ENCODE measurements around the gene TTC38.

Gene TTC38

GRCh38 chr22:46224044-46224897 is 43.5 kb upstream of the TTC38 start:
- H3K9me3 ChIP-seq (ENCODE audit: insufficient read depth, low read depth, low read length): no peaks in the 10 kb centered on the region
- no peak for TF ChIP-seq EZH2phosphoT487 (IDR thresholded peaks at IDR 0.05; ENCODE audit: borderline replicate concordance)
- no peak for TF ChIP-seq CTCF (conservative IDR thresholded peaks at IDR 0.05; ENCODE audit: low read length)
- no peaks in the 10 kb centered on the region for H3K27me3 ChIP-seq (ENCODE audit: insufficient read depth, low read length, poor library complexity, severe bottlenecking)
- H3F3A ChIP-seq (ENCODE audit: low read depth): no peaks in the 10 kb centered on the region; the same call in 1 of the 2 replicates
- H3K4me1 ChIP-seq (ENCODE audit: insufficient read depth, low read length, poor library complexity, severe bottlenecking): no peaks in the 10 kb centered on the region
- no peak overlapping the region for H3K4me3 ChIP-seq (ENCODE audit: low read length, poor library complexity, severe bottlenecking)
- H3K4me2 ChIP-seq (ENCODE audit: low read depth, low read length, poor library complexity, severe bottlenecking): no peak overlapping the region
- no peaks in the 10 kb centered on the region for H3K9me2 ChIP-seq (replicated peaks; ENCODE audit: low read depth, low read length)
- peaks cover 43% of the 10 kb centered on the region; the same call in 1 of the 2 replicates for H3K36me3 ChIP-seq (ENCODE audit: insufficient read depth, low read length)
- no peak overlapping the region for H2AFZ ChIP-seq (ENCODE audit: low read length)
- no peak overlapping the region for H3K9ac ChIP-seq (ENCODE audit: low read depth, low read length, poor library complexity, severe bottlenecking)
- H4K20me1 ChIP-seq (ENCODE audit: insufficient read depth, low read length, poor library complexity, severe bottlenecking): no peaks in the 10 kb centered on the region
- H3K79me2 ChIP-seq (ENCODE audit: insufficient read depth, low read length): no peaks in the 10 kb centered on the region

- H3K4me1 ChIP-seq (ENCODE audit: insufficient read depth, low read length, poor library complexity, severe bottlenecking): peaks cover 4% of the 10 kb centered on the region
- H3K79me2 ChIP-seq (ENCODE audit: insufficient read depth, low read length): no peaks in the 10 kb centered on the region
- H3F3A ChIP-seq (ENCODE audit: low read depth): no peaks in the 10 kb centered on the region; the same call in 1 of the 2 replicates
- H3K9ac ChIP-seq (ENCODE audit: low read depth, low read length, poor library complexity, severe bottlenecking): no peak overlapping the region
- no peak overlapping the region for H2AFZ ChIP-seq (ENCODE audit: low read length)
- H3K4me3 ChIP-seq (ENCODE audit: low read length, poor library complexity, severe bottlenecking): no peak overlapping the region
- no peaks in the 10 kb centered on the region for H3K27me3 ChIP-seq (ENCODE audit: insufficient read depth, low read length, poor library complexity, severe bottlenecking)
- TF ChIP-seq CTCF (conservative IDR thresholded peaks at IDR 0.05; ENCODE audit: low read length): no peak
- H3K4me2 ChIP-seq (ENCODE audit: low read depth, low read length, poor library complexity, severe bottlenecking): no peak overlapping the region
- H3K9me2 ChIP-seq (replicated peaks; ENCODE audit: low read depth, low read length): no peaks in the 10 kb centered on the region
- no peaks in the 10 kb centered on the region for H4K20me1 ChIP-seq (ENCODE audit: insufficient read depth, low read length, poor library complexity, severe bottlenecking)
- H3K36me3 ChIP-seq (ENCODE audit: insufficient read depth, low read length): peaks cover 37% of the 10 kb centered on the region; the same call in 1 of the 2 replicates
- no peaks in the 10 kb centered on the region for H3K9me3 ChIP-seq (ENCODE audit: insufficient read depth, low read depth, low read length)
Measured at GRCh38 chr22:46224898-46225290, 42.9 kb upstream of the TTC38 start.

GRCh38 chr22:46225631-46226030 is 42.2 kb upstream of the TTC38 start:
- TF ChIP-seq EZH2phosphoT487 (IDR thresholded peaks at IDR 0.05; ENCODE audit: borderline replicate concordance) (no peak), CTCF (conservative IDR thresholded peaks at IDR 0.05; ENCODE audit: low read length) (no peak)
- H3K36me3 ChIP-seq (ENCODE audit: insufficient read depth, low read length): peaks cover 30% of the 10 kb centered on the region; the same call in 1 of the 2 replicates

More at GRCh38 chr22:46225631-46226030, 42.2 kb upstream of the TTC38 start:
- H3K9ac ChIP-seq (ENCODE audit: low read depth, low read length, poor library complexity, severe bottlenecking): no peak overlapping the region
- no peak overlapping the region for H3K4me3 ChIP-seq (ENCODE audit: low read length, poor library complexity, severe bottlenecking)
- no peaks in the 10 kb centered on the region for H3K9me3 ChIP-seq (ENCODE audit: insufficient read depth, low read depth, low read length)
- no peaks in the 10 kb centered on the region for H4K20me1 ChIP-seq (ENCODE audit: insufficient read depth, low read length, poor library complexity, severe bottlenecking)
- H3K4me1 ChIP-seq (ENCODE audit: insufficient read depth, low read length, poor library complexity, severe bottlenecking): peaks cover 11% of the 10 kb centered on the region
- H3K9me2 ChIP-seq (replicated peaks; ENCODE audit: low read depth, low read length): no peaks in the 10 kb centered on the region
- no peaks in the 10 kb centered on the region for H3K79me2 ChIP-seq (ENCODE audit: insufficient read depth, low read length)
- H3F3A ChIP-seq (ENCODE audit: low read depth): no peaks in the 10 kb centered on the region; the same call in 1 of the 2 replicates
- H2AFZ ChIP-seq (ENCODE audit: low read length): no peak overlapping the region
- H3K27me3 ChIP-seq (ENCODE audit: insufficient read depth, low read length, poor library complexity, severe bottlenecking): no peaks in the 10 kb centered on the region
- H3K4me2 ChIP-seq (ENCODE audit: low read depth, low read length, poor library complexity, severe bottlenecking): no peak overlapping the region
